GM13977 (cell line): ENCODE results near the gene DNAJC5.

Source experiments
- DNase-seq: peaks from one replicate; pipeline ENCODE4 v3.0.0; 2012; ENCODE audit warnings: low spot score
- in situ Hi-C: fragments of 300-500 bp; cut with MboI; formaldehyde crosslinking; loops from one replicate; pipeline ENCODE4 v1.12.0; 2022; ENCODE audit warnings: low sequenced_read_pairs, low pct_unique_long_range_greater_than_20kb, mixed read lengths, inconsistent platforms; ENCODE audit not compliant: unreplicated experiment
- TF ChIP-seq, protein P1 (sequence below): IDR thresholded peaks from 2 replicates; pipeline ENCODE4 v1.5.1; 2012; ENCODE audit warnings: mild to moderate bottlenecking, control low read depth; ENCODE audit not compliant: insufficient read depth; ENCODE audit errors: extremely low read depth, missing control alignments

Gene DNAJC5

DNA sequence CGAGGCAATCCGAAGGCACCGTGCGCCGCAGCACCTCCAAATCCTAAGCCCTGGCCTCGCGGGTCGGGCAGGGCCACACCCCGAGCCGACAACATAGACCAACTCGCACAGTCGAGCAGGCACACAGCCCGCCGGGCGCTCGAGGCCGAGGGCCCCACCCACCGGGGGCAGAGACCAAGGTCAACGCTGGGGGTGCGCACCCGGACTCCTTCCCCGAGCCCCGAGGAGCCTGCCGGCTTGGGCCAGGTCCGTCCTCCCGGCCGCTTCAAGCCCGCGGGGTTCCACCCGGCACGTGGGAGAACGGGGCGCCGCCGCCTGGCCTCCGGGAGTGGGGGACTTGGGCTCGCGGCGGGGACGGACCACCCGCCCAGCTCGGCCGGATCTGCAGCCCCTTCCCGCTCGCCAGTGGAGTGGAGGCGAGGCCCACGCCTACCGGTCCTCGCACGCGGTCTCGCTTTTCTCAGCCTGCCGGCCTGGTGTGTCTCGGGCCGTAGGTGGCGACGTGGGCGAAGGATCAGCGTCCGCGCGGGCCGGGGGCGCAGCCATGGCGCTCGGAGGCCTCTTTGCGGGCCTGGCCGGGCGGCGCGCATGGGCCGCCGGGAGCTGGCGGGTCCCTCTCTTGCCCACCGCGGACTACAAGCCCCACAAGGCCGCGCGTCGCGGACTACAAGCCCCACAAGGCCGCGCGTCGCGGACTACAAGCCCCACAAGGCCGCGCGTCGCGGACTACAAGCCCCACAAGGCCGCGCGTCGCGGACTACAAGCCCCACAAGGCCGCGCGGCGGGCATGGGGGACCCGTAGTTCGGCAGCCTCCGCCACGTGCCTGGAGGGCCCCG, 61.1 kb downstream of the DNAJC5 start, which contains the start of gene UCKL1:
Gene UCKL1 (minus strand): TSS at position 590 of the 837 bp plus-strand sequence. CDS start 44 bp downstream, at position 546.
- in situ Hi-C loops: no loop called here
- peak; percentile 96 for DNase-seq
- TF ChIP-seq, protein P1, sequence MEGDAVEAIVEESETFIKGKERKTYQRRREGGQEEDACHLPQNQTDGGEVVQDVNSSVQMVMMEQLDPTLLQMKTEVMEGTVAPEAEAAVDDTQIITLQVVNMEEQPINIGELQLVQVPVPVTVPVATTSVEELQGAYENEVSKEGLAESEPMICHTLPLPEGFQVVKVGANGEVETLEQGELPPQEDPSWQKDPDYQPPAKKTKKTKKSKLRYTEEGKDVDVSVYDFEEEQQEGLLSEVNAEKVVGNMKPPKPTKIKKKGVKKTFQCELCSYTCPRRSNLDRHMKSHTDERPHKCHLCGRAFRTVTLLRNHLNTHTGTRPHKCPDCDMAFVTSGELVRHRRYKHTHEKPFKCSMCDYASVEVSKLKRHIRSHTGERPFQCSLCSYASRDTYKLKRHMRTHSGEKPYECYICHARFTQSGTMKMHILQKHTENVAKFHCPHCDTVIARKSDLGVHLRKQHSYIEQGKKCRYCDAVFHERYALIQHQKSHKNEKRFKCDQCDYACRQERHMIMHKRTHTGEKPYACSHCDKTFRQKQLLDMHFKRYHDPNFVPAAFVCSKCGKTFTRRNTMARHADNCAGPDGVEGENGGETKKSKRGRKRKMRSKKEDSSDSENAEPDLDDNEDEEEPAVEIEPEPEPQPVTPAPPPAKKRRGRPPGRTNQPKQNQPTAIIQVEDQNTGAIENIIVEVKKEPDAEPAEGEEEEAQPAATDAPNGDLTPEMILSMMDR: no peak

DNA sequence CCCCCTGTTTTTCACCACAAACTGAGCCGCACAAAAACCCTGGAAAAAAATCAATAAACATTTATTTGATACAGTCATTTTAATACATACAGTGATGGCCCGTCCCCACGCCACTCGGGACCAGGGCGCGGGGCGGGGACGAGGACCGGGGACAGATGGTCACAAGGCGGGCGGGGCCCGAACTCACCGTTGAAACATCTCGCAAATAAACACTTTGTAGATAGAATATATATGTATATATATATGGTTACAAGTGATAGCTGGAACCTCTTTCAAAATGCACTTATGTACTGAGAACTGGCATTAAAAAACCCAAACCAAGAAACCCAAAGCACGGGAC, 61.7 kb downstream of the DNAJC5 start:
- DNase-seq: no peak
- TF ChIP-seq, protein P1: no peak
- in situ Hi-C loops: no loop called here

DNA sequence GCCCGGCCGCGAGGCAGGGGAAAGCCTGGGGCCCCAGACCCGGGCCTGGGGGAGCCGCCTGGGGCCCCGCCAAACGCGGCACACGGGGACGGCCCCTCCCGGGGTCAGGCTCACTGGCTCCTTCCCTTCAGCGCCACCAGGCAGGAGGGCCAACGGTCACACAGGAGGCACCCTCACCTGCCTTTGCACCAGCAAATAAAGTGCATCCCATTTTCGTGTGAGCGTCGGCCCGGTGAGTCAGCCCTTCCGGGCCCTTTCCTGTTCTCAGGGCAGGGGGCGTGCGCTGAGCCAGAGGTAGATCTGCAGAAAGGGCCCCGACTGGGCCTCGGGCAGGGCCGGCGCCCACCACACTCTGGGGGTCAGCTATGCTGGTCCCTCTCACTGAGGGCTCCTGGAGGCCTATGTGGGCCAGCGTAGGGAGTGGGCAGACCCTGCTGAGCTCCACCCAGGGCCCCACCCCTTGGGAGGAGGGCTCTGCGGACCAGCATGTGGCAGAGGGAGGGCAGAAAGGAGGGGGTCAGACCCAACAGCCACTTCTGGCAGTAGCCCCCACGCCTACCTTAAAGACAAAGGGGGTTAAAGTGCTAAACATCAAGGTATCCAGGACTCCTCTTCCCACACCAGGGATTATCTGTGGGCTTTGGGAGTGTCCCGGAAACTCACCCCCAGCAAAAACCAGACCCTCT, 62.2 kb downstream of the DNAJC5 start:
- peak; percentile 82 for DNase-seq
- TF ChIP-seq, protein P1: no peak
- in situ Hi-C loops: no loop called here

DNA sequence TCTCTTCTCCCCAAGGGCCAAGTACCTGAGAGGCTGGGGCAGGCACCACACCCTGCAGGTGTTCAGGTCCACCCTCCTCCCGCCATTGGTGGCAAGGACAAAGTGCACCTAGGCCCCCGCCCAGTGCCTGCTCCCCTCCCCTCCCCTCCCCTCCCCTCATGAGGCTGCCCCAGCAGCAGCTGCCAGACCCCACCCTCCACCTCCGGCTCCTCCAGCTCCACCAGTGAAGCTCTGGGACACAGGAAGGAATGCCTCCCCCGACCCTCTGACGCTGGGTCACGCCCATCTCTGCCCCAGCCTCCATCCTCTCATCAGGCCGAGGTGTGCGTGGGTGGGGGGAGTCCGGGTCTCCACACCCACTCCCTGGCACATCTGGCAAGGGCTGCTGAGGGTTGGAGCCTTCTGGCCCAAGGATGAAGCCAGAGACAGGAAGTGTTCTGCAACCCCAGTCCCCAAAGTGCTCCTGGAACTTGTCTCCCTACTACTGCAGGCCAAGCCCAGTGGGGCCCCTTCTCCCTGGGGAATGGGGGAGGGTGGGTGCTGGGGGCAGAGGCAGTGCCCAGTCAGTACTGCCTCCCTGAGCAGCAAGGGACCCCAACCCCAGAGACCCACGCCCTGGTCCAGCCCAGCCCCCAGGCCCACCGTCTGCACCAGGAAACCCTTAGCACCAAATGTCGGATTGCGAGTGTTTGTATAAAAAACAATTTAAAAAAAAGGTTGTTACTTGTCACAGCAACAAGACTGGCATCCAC, 62.9 kb downstream of the DNAJC5 start:
- in situ Hi-C loops: no loop called here
- no peak for DNase-seq
- TF ChIP-seq, protein P1: no peak

DNA sequence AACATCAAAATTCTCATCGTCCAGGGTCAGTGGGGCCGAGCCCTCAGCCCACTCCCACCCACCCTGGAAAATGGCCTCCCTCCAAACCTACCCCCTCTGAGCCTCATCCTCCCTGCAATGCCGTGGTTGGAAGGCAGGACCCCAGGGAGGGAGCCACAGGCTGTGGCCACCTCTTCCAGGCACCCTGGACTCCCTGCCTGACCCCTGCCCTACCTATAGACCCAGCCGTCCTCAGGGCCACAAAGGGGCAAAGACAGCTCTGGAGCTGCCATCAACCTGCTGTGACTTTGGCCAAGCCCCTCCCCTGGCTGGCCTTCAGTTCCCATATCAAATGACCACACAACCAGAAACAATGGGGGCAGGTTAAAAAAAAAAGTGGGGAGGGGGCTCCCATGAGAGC, 63.5 kb downstream of the DNAJC5 start:
- TF ChIP-seq, protein P1: no peak
- in situ Hi-C loops: no loop called here
- DNase-seq: no peak

DNA sequence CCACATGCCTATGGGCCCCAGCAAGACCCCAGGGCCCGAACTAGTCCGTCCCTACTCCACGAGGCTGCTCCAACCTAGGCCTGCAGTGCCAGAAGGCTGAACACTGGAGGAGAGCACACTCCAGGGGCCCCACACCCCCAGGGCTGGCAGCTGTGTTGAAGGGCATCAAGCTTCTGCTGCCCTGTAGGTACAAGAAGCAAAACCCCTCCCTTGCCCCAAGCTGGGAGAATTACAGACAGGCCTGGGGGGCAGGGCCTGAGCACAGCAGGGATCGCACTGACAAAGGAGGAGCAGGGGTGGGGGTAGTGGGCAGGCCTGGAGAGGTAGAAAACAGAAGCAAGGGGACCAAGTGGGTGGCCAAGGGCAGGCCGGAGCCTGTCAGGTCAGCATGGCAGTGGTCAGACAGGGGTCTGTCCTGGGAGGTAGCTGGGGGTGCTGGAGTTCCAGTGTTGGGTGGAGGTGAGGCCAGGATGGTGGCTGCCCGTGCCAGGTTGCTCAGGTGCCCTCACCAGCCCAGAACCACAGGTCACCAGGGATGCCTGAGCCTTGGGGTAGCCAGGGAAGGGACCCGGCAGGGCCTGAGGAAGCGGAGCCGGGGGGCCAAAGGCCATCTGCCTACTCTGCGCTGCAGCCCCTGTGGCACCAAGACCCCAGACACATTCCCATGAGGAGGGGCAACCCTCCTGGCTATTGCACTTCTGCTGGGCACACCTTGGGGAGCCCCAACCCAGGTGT, 64.2 kb downstream of the DNAJC5 start:
- in situ Hi-C loops: no loop called here
- TF ChIP-seq, protein P1: no peak
- no peak for DNase-seq
